GM19043 (cell line): Measurements from ENCODE around the gene TGM3.

Experiments
- ATAC-seq: cut with Tn5 transposase; IDR thresholded peaks from one replicate; pipeline ENCODE4 v1.9.1; 2021; ENCODE audit warnings: low read depth; ENCODE audit not compliant: unreplicated experiment

The TGM3 gene

GRCh38 chr20:2373098-2373497 lies 77.3 kb downstream of the TGM3 start:
- no peak for ATAC-seq

GRCh38 chr20:2374346-2375125 lies 78.7 kb downstream of the TGM3 start:
- ATAC-seq: no peak

DNA sequence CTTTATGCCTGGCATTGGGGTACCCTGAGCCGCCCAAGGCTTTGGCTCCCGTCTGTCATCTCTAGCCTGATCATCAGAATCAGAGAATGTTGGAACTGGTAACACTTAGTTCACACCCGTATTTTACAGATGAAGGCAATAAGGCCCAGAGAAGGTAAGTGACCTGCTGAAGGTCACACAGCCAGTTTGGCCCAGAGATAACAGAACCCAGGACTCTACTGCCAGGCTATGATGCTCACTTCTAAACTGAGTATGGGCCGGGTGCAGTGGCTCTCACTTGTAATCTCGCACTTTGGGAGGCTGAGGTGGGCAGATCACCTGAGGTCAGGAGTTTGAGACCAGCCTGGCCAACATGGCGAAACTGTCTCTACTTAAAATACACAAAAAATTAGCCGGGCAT lies 83.1 kb downstream of the TGM3 start:
- ATAC-seq: no peak

DNA sequence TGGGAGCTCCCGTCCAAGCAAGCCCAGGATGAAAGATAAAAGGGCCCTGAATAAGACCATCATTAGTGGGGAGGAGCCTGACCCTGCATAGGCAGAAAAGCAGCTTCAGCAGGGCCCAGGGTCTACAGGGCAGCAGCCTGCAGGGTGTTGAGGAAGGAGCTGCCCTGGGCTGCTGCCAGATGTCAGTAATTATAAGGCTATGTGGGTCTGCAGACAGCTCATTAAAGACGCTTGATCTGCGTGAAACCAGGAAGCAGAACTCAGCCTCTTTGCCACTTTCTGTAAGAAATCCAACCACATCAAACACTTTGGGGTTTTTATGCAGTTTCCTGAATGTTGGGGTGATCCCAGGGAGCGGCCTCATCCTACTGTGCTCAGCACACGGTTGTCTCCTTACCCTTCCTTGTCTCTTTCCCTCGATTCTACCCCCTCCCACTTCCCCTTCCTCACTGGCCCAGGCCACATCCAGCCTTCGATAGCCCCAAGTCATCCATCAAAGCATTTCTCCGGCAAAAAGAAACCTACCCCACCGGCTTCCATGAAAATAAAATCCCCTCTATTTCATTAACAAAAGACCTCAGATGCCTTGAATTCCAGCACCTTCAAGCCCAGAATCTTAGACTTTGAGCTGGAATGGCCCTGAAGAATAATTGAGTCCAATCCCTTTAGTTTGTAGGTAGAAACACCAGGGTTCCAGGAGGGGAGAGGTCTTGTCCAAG lies 83.9 kb downstream of the TGM3 start:
- ATAC-seq: no peak

DNA sequence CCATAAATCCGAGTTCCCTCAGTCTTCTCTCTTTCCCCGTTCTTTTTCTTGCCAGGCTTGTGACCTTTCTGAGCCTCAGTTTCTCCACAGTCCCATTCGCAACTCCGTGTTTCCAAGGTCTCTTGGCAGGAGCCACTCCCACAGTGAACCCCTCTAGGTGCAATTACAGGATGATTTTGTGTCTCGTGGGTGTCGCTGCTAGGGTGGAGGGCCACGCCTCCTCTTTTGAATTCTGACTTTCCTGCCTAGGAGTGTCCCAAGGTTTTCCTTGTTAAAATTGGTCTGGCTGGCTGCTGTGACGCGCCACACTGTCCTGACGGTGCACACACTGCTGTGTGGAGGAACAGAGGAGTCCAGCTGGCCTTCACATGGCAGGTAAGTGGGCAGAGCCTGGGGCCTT lies 84.8 kb downstream of the TGM3 start, which contains the start of gene TGM6:
Gene TGM6, plus strand, starts transcription at position 301 of the 400 bp plus-strand sequence. Its CDS starts 68 bp downstream, at position 369.
- no peak for ATAC-seq

DNA sequence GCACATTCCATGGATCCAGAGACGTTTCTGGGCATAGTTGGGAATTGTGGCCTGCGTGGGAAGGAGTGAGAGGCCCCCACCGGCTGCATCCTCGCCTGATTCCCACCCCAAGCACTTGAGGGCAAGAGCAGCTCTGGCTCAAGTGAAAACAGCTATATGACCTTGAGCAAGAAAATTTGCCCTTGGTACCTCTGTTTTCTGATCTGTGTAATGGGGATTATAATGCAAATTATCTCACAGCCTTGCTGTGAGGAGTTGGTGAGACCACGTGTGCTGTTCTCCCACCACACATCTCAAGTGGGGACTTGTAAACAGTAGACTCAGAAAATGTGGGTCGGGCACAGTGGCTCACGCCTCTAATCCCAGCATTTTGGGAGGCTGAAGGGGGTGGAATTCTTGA lies 85.5 kb downstream of the TGM3 start:
- no peak for ATAC-seq

- ATAC-seq: no peak
Measured at GRCh38 chr20:2382833-2383232, 87.0 kb downstream of the TGM3 start.

DNA sequence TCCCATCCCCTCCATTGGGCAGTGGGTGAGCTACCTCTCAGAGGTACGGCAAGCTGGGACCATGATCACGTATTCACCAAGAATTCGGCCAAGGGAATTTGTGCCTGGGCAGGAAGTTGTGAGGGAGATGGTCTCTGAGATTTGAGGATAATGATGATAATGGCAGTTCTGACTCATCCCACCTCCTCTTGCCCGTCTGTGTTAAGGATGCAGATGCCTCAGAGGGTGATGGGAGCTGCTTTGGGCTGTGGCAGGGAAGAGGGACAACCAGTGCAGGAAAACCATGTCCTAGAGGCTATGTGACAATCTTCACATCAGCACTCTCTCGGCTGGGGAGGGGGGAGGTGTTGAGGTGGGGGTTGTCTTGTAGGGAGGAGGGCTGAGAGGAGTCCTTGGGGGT lies 89.2 kb downstream of the TGM3 start:
- no peak for ATAC-seq

DNA sequence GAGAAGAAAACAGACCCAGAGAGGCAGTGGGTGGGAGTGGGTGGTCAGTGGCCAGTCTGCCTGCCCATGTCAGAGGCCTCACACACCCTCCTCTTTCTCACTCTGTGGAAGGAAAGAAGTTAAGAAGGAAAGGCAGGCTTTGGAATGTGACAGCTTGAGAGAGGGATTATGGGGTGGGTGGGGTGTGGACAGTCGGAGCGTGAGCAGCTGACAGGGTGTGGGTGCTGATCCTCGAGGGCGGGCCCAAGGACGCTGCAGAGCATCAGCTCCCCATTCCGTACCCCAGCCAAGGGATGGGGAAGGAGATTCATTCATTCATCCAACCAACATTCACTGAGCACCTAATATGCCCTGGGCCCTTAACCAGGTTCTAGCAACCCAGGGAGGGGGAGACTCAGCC lies 89.7 kb downstream of the TGM3 start:
- ATAC-seq: no peak

DNA sequence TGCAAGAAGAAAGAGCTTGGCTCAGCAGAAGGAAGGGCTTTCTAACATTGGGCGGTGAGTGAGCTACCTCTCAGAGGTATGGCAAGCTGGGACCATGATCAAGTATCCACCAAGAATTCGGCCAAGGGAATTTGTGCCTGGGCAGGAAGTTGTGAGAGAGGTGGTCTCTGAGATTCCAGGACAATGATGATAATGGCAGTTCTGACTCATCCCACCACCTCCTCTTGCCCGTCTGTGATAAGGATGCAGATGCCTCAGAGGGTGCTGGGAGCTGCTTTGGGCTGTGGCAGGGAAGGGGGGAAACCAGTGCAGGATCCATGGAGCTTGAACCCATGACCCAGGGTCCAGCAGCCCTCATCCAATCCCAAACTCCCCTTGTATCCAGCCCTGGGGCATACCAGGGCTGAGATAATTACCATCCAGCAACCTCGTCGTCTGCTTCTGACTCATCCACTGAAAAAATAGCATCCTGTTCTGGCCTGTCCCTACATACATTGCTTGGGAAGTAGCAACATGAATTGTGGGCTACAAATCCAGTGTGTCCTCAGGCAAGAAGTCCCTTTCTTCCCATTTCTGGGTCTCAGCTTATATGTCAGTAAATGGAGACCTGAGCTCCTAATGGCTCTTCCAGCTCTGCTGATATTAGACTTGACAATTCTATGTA lies 90.8 kb downstream of the TGM3 start:
- no peak for ATAC-seq

DNA sequence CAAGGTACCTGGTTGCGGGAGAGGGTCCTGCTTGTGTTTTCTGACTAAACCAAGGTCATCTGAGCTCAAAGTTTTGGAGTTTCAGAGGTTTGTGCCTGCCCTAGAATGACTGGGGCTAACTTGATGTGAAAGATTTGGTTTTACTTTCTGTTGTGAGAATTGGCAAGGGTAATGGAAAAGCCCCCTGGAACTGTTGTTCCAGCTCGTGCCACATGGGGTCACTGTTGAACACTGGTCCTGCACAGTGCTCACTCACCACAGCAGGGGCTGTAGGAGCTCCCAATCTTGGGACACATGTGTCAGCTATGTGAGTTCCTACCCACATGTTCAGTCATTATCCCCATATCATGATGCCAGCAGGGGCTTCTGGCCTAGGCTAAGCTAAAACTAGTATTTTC lies 91.4 kb downstream of the TGM3 start:
- no peak for ATAC-seq

- ATAC-seq: no peak
Measured at GRCh38 chr20:2387580-2387979, 91.8 kb downstream of the TGM3 start.
